ENCODE measurements around the gene REXO4.

REXO4 gene

GRCh38 chr9:133375724-133376654 is 41.8 kb downstream of the REXO4 start, which contains the start of the genes STKLD1 and SURF4:
Gene STKLD1, plus strand, starts transcription at chr9:133376366. Its CDS starts 108 bp downstream, at chr9:133376474.
Gene SURF4, minus strand, starts transcription at chr9:133376060. Its CDS starts 91 bp downstream, at chr9:133375969.
- peak within 1 kb of the TSS; percentile 87 for H3K4me3 ChIP-seq (replicated peaks in 1 of 2; ENCODE audit: low read depth in 2 of 2, low read length in 2 of 2)
- peak; percentile 96 to 98 for DNase-seq (ENCODE audit: low read depth in 2 of 2)
- TF ChIP-seq CTCF (IDR thresholded peaks at IDR 0.05; ENCODE audit: low read depth, low read length) = no peak

GRCh38 chr9:133375116-133375723 is 42.6 kb downstream of the REXO4 start:
- peak; percentile 39 to 61 for DNase-seq (ENCODE audit: low read depth in 2 of 2)
- H3K4me3 ChIP-seq (replicated peaks in 1 of 2; ENCODE audit: low read depth in 2 of 2, low read length in 2 of 2) = peak overlapping the region; percentile 87
- TF ChIP-seq CTCF (IDR thresholded peaks at IDR 0.05; ENCODE audit: low read depth, low read length) = no peak

GRCh38 chr9:133374612-133375115 is 43.1 kb downstream of the REXO4 start:
- peak; percentile 49 to 75 for DNase-seq (ENCODE audit: low read depth in 2 of 2)
- H3K4me3 ChIP-seq (replicated peaks in 1 of 2; ENCODE audit: low read depth in 2 of 2, low read length in 2 of 2) = peak overlapping the region; percentile 87
- no peak for TF ChIP-seq CTCF (IDR thresholded peaks at IDR 0.05; ENCODE audit: low read depth, low read length)

- no peak for DNase-seq (ENCODE audit: low read depth in 2 of 2)
- no peak for TF ChIP-seq CTCF (IDR thresholded peaks at IDR 0.05; ENCODE audit: low read depth, low read length)
- H3K4me3 ChIP-seq (replicated peaks in 1 of 2; ENCODE audit: low read depth in 2 of 2, low read length in 2 of 2) = no peak overlapping the region
These were observed 45.7 kb downstream of the REXO4 start for GRCh38 chr9:133372144-133372543.

GRCh38 chr9:133371261-133371711 is 46.5 kb downstream of the REXO4 start:
- no peak overlapping the region for H3K4me3 ChIP-seq (replicated peaks in 1 of 2; ENCODE audit: low read depth in 2 of 2, low read length in 2 of 2)
- no peak for DNase-seq (ENCODE audit: low read depth in 2 of 2)
- no peak for TF ChIP-seq CTCF (IDR thresholded peaks at IDR 0.05; ENCODE audit: low read depth, low read length)

GRCh38 chr9:133370685-133371084 is 47.1 kb downstream of the REXO4 start:
- H3K4me3 ChIP-seq (replicated peaks in 1 of 2; ENCODE audit: low read depth in 2 of 2, low read length in 2 of 2) = no peak overlapping the region
- DNase-seq (ENCODE audit: low read depth in 2 of 2) = no peak
- TF ChIP-seq CTCF (IDR thresholded peaks at IDR 0.05; ENCODE audit: low read depth, low read length) = no peak
